Measurements from ENCODE around the gene ZNF628.
"Not testable (repeated sequence)": the region's sequence is repeated elsewhere in the genome, so short reads cannot be mapped to it uniquely, and the experiment has no call there.

The ZNF628 gene
- total RNA-seq: 8.8 to 11.2 reads per million in 2 donors

DNA sequence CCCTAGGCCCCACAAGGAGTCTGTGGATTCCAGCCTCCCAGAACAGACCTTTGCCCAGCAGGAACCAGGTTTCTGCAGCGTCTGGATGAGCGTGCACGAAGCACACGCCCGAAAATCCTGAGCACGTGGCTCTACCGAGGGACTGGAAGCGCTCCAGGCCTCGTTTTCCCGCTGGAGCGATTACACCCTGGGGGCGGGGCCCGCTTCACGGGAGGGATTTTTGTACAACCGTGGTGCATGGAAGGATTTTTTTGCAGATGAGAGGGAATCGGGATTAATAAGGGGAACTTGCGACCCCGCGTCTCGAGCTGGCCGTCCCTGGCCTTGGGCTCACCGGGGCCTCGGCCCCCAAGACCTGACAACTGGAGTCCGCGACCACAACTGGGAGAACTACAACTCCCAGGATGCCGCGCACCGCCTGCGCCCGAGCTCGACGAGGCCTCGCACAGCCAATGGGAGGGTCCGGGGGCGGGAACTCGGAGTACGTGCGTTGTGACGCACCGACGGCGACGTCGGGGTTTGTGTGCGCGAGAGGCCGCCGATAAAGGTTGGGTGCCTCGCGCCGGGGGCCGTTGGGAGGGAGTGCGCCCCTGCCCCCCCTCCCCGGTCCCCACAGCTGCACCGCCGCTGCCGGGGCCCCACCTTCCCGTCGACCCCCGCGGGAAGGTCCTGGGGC, at the start of gene ZNF628:
ZNF628 (plus strand) TSS at position 518 of the 676 bp plus-strand sequence. CDS start 3,294 bp downstream, outside the sequence.
- DNase-seq: peak; percentile 92

DNA sequence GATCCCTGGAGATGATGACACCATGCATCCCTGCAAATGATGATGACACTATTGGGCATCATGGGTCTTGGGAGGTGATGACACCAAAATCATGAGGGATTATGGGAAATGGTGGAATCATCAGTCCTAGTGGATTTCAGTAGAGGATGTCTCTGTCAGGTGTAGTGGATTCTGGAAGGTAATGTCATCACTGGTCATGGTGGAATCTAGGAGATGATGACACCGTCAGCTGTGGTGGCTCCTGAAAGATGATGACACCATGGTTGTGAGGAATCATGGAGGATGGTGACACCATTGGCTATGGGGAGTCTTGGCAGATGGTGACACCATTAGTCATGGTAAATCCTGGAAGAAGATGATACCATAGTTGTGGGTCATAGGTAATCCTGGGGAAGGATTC, 45.2 kb upstream of the ZNF628 start:
- no peak for DNase-seq

DNA sequence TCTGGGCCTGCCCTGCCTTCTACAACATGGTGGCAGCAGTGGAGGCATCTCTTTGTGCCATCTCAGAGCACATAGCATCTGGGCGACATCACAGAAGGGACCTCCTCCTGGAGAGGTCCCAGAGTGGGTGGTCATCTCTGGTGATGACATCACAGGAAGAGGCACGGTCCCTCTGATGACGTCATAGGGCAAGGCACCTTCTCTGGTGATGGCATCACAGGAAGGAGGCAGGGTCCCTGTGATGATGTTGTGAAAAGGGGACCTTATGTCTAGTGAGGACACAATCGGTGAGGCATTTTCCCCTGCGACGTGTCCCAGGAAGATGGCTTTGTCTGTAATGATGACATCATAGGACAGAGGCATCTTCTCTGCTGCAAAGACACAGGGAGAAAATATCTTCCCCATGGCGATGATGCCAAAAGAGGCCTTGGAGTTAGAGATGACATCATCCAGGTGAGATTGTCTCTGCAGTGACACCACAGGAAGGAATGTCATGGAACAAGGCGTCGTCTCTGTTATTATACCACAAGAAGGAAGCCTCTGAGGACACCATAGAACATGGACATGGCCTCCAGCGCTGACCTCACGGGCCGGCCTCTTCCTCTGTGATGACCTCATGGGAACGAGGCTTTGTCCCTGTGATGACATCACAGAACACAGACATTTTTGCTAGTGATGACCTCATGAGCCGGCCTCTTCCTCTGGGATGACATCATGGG, 44.0 kb upstream of the ZNF628 start:
- no peak for DNase-seq

DNA sequence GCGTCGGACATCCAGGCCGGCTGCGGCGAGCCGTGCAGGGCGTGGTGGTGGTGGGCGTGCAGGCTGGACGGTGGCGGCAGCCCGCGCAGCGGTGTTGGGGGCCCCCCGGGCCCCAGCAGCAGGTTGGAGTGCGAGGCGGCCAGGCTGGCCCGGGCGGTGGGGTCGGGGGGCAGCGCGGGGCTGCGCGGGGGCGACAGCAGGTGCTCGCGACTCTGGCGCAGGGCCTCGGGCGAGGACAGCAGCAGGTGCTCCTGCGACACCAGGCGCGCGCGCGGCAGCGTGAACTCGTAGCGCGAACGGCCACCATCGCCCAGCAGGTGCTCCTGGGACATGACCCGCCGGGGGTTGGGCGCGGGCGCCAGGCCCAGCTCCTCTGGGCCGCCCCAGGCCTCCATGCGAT, 43.1 kb upstream of the ZNF628 start:
- no peak for DNase-seq

DNA sequence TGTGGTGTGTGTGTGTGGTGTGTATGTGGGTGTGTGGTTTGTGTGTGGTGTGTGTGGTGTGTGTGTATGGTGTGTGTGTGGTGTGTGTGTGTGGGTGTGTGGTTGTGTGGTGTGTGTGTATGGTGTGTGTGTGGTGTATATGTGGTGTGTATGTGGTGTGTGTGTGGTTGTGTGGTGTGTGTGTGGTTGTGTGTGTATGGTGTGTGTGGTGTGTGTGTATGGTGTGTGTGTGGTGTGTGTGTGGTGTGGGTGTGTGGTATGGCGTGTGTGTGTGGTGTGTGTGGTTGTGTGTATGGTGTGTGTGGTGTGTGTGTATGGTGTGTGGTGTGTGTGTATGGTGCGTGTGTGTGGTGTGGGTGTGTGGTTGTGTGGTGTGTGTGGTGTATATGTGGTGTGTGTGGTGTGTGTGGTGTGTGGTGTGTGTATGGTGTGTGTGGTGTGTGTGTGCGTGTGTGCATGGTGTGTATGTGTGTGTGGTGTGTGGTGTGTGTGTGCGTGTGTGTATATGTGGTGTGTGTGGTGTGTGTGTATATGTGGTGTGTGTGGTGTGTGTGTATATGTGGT, 42.0 kb upstream of the ZNF628 start:
- DNase-seq: no peak

DNA sequence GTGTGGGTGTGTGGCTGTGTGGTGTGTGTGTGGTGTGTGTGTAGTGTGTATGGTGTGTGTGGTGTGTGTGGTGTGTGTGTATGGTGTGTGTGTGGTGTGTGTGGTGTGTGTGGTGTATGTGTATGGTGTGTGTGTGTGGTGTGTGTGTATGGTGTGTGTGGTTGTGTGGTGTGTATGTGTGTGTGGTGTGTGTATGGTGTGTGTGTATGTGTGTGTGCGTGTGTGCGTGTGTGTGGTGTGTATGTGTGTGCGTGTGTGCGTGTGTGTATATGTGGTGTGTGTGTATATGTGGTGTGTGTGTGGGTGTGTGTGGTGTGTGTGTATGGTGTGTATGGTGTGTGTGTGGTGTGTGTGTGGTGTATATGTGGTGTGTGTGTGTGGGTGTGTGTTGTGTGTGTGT, 41.4 kb upstream of the ZNF628 start:
- no peak for DNase-seq

DNA sequence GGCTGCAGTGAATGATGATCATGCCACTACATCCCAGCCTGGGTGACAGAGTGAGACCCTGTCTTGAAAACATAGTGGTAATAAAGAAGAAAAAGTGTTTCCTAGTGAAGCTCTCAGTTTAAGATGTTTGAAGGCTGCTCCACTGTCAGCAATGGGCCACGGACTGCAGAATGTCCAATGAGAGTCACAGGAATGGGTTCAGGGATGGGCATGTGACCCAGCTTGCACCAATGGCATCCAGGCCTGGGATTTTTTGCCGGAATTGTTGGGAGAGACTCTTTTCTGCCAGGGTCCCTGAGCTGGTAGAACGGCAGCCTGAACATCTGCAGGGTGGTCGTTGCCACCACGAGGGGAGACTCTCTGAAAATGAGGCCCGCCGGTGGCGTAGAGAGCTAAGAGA, 39.6 kb upstream of the ZNF628 start:
- no peak for DNase-seq

DNA sequence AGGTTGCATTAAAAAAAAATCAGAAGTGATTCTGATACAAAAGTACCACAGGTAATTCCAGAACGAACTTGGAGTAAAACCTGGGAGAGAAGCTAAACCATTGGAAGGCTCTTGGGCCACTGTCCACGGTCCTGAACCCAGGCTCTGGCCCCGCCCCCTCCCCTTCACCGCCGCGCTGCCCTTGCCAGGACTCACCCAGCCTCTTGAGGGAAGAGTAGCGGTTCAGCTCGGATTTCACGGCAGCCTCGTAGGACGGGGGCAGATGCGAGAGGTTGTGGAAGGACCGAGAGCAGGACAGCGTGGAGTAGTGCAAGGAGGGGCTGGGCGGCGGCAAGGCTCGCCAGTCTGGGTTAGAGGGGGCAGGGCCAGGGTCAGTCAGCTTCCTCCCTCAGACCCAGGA, 39.0 kb upstream of the ZNF628 start:
- no peak for DNase-seq

DNA sequence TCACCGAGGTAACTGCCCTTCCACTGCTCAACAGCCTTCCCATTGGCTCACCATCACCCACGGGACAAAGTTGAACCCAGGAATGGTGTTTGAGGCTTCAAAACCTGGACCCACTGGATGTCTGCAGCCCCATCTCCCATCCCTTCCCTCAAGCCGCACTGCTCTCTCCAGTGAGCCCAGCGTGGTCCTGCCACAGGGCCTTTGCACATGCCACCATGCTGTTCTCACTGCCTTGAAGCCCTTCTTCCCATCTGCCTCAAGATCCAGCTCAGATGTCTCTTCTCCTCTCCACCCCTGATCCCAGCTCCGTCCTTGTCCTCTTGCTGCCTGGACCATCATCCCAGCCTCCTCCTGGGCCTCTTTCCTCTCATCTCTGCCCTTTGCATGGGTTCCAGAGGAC, 37.4 kb upstream of the ZNF628 start:
- DNase-seq: no peak

DNA sequence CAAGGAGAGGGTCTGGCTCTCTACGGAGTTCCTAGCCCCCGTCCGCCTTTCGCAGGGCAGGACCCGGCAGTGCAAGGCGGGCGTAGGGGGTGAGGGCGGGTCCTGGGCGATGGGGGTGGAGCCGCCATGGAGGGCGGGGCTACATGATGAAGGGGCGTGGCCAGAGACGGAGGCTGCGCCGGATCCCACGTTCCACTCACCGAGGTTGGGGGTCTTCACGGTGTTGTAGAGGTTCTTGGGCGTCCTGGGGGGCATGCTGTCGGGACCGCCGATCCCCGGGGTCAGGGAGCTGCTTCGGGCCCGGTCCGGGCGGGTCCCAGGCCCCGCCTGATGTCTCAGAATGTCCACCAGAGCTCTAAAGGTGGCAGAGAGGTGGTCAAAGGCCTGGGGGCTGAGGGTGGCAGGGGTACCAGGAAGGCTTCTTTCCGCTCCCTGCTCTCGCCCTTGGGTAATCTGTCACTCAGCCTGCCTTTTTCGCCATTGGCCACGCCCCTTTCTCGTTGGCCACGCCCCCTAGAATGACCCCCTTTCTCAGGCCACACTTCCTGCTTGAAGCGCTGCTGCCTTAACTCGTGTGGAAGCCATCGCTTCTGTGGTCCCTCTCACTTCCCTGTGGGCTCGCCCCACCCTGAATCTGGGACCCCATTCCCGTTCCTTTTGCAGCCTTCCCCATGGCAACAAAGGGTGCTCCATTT, 35.9 kb upstream of the ZNF628 start:
- DNase-seq: no peak

DNA sequence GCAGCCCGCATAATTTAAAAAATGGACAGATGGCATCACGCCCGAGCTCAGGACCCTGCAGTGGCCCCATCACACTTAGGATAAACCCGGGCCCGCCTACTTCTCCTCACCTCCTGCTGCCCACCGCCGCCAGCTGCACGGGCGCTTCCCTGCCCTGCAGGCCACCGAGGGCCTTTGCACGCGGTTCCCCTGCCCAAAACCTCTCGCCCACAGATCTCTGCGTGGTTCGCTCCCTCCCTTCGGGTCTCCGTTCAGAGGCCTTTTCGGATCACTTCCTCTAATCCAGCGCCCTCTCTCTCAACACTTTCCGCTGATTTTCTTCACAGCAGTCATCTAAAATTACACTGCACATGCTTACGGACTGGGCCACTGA, 35.1 kb upstream of the ZNF628 start:
- no peak for DNase-seq

DNA sequence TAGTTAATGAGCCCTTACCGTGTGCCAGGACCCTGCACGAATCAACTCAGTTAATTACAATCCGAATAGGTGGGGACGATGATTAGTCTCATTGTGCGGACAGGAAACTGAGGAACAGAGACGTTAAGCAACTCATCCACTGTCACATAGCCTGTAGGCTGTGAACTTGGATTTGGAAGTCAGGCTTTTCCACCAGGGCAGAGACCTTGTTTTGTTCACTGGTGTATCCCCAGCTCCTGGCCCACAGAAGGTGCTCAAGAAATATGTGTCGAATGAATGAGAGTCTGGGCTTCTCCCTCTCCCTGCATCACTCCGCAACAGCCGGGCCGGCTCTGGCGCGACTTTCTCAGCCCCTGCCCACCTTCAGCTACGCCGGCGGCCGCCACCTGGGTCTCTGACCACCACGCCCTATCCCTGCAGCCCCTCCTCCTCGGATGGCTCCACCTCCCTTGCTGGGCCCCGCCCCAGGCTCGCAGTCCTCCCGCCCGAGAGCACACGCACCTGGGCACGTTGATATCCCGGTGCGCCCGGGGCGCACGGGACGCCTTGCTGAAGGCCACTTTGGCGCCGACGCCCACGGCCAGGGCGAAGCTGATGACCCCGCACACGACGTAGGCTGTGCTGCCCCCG, 34.6 kb upstream of the ZNF628 start:
- no peak for DNase-seq

DNA sequence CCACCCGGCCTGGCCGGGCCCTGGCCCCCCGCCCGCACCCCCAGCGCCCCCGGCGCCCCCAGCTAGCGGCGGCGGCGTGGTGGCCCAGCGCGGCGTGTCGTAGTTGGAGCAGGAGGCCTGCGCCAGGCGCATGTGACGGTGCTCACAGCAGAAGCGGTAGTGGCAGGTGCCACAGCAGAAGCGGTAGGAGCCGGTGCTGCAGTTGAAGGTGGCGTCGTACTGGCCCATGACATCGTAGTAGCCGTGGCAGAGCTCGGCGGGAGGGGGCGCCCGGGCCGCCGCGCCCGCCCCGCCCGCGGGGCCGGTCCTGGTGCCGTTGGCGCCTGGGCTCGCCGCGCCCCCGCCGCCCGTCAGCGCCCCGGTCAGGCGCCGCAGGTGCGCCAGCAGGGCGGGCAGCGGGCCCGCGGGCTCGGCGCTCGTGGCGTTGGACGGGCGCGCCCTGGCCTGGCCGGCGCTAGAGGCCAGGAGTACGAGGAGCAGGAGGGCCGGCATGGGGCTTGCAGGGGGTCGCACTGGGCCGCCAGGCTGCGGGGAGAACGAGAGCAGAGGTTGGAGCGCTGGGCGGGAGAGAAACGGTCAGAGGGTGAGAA, 34.0 kb upstream of the ZNF628 start:
- DNase-seq: no peak

DNA sequence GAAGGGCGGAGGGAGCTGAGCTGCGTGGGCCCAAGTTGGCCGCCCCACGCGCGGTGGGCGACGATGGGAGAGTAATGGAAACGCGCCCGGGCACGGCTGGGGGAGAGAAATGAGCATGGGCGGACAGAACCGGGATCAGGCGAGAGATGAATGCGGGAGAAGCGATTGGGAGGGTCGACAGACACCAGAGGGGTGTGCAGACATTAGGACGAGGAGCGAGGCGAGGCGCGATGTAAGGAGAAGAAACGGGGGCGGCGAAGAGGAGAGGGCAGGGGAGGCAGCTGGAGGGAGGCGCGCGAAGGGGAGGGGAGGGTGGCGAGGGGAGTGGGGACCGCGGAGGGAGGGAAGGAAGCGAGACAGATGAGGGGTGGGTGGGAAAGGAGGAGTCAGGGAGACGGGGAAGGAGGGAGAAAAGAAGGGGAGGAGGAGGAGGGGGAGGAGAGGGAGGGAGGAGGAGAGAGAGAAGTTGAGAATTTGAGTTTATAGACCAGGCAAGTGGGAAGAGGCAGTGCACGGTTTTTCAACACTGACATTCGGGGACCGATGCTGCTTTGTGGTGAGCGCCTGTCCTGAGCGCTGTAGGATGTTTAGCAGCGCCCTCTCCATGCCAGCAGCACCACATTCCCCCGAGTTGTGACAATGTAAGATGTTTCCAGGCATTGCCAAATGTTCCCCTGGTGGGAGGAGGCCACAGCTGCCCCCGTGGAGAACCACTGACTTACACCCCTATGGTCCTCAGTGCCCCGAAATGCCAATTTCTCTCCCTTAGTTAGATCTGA, 33.2 kb upstream of the ZNF628 start, which contains the start of gene SHISA7:
SHISA7 (minus strand) TSS at position 256 of the 779 bp plus-strand sequence. CDS start 437 bp downstream, outside the sequence.
- no peak for DNase-seq

DNA sequence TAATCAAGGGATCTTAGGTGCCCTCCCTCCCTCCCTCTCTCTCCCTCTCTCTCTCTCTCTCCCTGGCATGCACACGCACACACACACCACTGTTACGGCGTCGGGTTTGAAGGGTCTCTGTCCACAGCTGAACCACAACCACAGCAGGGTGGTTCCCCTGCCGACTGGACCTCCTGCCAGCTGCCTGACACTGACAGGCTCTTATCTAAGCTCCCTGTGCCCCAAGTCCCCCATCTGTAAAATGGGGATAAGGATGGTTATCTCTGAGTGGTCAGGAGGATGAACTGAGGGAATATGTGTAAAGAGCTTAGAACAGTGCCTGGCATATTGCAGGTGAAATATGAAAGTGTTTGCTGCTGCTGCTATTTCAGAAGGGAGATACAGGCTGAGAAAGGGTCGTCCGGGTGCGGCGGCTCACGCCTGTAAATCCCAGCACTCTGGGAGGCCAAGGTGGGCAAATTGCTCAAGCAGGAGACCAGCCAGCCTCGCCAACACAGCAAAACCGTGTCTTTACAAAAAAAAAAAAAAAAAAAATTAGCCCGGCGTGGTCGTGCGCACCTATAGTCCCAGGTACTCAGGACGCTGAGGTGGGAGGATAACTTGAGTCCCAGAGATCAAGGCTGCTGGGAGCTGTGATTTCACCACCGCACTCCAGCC, 32.5 kb upstream of the ZNF628 start:
- no peak for DNase-seq

DNA sequence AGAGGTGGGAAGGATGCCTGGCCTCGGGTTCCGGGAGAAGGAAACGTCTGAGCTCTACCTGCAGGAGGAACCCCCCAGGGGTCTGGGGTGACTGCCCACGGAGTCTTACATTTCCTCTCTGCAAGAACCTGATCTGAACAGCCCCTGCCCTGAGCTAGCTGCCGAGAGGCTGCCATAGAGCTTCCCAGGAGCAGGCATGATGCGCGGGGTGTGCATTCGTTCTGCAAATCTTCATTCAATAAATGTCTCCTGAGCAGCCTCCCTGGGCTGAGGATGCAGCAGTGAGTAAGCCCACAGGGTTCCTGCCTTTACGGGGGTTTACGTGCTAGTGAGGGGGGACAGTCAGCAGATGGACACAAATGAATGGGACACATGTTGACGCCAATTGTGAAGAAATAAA, 31.8 kb upstream of the ZNF628 start:
- no peak for DNase-seq

DNA sequence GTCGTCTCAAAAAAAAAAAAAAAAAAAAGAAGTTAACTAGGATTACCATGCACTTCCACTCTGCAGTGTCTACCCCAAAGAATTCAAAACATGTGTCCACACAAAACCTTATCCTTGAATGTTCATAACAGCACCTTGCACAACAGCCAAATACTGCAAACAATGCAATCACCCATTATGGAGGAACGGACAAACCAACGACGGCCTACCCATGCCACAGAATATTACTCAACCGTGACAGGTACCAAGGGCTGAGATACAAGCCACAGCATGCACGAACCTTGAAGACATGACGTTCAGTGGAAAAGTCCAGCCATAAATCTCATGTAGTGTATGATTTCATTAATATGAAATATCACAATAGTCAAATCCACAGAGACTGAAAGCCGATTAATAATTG, 30.4 kb upstream of the ZNF628 start:
- no peak for DNase-seq

DNA sequence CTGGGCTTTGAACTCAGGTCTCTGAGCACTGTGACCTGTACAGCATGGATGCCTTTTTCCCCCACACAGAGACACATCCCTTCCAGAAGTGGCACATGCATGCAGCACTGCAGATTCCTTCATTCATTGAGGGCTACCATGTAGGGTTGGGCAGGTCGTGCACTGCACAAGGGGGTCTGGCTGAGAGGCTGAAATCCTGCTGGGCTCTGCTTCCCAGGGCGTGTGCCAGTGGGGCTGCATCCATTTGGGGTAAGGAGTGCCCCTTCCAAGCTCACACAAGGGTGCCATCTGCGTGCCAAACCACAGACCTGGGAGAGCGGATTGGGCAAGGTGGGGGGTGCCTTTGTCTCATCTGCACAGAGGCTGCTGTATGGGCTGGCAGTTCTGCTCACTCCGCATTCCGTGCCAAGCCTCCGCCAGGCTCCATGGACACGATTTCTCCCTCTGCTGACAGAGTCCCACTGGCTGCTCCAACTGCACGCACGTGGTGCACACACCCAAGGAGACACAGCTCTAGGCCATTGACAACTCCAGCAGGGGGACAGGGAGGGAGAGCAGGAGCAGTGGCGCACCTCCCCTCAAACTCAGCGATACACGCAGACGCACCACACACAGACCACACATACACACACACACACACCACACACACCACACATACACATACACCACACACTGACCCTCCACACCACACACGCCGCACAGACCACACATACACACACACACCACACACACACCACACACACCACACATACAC, 28.8 kb upstream of the ZNF628 start:
- DNase-seq: no peak

DNA sequence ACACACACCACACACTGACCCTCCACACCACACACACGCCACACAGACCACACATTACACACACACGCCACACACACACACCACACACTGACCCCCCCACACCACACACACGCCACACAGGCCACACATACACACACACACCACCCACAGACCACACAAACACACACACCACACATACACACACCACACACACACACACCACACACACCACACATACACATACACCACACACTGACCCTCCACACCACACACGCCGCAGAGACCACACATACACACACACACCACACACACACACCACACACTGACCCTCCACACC, 28.3 kb upstream of the ZNF628 start:
- DNase-seq: not testable (repeated sequence)

DNA sequence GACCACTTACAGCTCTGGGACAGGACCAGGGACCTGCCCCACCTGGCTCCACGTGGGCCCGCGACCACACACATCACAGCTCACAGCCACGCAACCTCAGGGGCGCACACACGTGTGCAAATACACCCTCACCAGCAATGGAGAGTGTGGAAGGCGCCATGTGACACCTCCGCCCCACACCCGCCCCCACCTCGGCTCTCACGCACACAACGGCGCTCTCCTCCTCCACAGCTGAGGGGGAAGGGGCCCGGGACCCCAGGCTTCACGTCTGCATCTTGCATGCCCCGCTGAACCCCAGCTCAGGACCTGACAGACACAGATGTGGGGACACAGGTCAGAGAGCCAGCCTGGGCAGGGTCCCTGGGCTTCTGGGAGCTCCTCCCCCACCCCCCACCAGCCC, 26.9 kb upstream of the ZNF628 start:
- DNase-seq: no peak
